Heart left ventricle (tissue), 13 donors: ENCODE data around the gene NEURL1.

Experiments used
- POLR2A ChIP-seq, 2 donors: fragments of 450-650 bp; IDR thresholded peaks; one replicate each; pipeline ENCODE4 v1.6.1; 2017; ENCODE audit warnings: antibody characterized with exemption in 2 of 2, mild to moderate bottlenecking in 2 of 2, moderate library complexity in 2 of 2
- TF ChIP-seq, protein P1 (sequence below), 12 donors: fragments of 200-600 bp; sonication (generic) in 4 of 12; IDR thresholded peaks; one replicate each; pipeline versions ENCODE4 v1.5.0 to v1.8.0; 2018 to 2022; ENCODE audit warnings: antibody characterized with exemption in 12 of 12, mild to moderate bottlenecking in 5 of 12
- donor health status: ischemic (EF 13 %, LVEDD 7.1; RV severe dilation, severe dysfunction).
- donor health status: DM: no; HTN: yes; CAD: no.
- donor health status: DM: no; HTN: no; CAD: no.
- donor health status: ischemic (EF 25% LVEDD 6.9; RV normal size, moderate dysfunction).
- donor health status: ischemic (EF 25% LVEDD 5.7; RV mildly dilated, moderate dysfunction).
- donor health status: ischemic (EF 35%, LVEDD 5.7; RV mildly dilated, moderate dysfunction).
- donor health status: nonischemic (EF 11% LVEDD 7.7; RV severe dilation, severe dysfunction).
- donor health status: DM: yes; HTN: yes; CAD: no.
- donor health status: PGD.
- donor health status: ischemic (EF 29% LVEDD 5.4; RV normal size, mild dysfunction).
- donor health status: nonischemic (EF 23%, LVEDD 6.1; RV moderate dilation, normal function).

GRCh38 chr10:103478671-103479070 is 14.8 kb upstream of the NEURL1 start:
- TF ChIP-seq, protein P1, sequence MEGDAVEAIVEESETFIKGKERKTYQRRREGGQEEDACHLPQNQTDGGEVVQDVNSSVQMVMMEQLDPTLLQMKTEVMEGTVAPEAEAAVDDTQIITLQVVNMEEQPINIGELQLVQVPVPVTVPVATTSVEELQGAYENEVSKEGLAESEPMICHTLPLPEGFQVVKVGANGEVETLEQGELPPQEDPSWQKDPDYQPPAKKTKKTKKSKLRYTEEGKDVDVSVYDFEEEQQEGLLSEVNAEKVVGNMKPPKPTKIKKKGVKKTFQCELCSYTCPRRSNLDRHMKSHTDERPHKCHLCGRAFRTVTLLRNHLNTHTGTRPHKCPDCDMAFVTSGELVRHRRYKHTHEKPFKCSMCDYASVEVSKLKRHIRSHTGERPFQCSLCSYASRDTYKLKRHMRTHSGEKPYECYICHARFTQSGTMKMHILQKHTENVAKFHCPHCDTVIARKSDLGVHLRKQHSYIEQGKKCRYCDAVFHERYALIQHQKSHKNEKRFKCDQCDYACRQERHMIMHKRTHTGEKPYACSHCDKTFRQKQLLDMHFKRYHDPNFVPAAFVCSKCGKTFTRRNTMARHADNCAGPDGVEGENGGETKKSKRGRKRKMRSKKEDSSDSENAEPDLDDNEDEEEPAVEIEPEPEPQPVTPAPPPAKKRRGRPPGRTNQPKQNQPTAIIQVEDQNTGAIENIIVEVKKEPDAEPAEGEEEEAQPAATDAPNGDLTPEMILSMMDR (IDR thresholded peaks at IDR 0.05), result no peak
- TF ChIP-seq POLR2A (IDR thresholded peaks at IDR 0.05), result no peak
